GM10266 (cell line): Measurements from ENCODE around the gene ULK4.

Source experiments
- DNase-seq: peaks from one replicate; pipeline ENCODE4 v3.0.0; 2012; ENCODE audit errors: extremely low spot score
- CTCF ChIP-seq: IDR thresholded peaks from 2 replicates; pipeline ENCODE4 v1.5.1; 2012; ENCODE audit warnings: mild to moderate bottlenecking, low read depth; ENCODE audit not compliant: control insufficient read depth, insufficient read depth; ENCODE audit errors: missing control alignments

Gene ULK4

GRCh38 chr3:41244620-41245336 lies 717.1 kb downstream of the ULK4 start:
- no peak for DNase-seq
- TF ChIP-seq CTCF, result no peak

GRCh38 chr3:41243183-41243582 lies 718.7 kb downstream of the ULK4 start:
- no peak for DNase-seq
- no peak for TF ChIP-seq CTCF

- no peak for TF ChIP-seq CTCF
- no peak for DNase-seq
These were observed 719.9 kb downstream of the ULK4 start for GRCh38 chr3:41241800-41242571.

GRCh38 chr3:41241161-41241560 lies 720.7 kb downstream of the ULK4 start:
- DNase-seq, result no peak
- TF ChIP-seq CTCF, result no peak

GRCh38 chr3:41239587-41239986 lies 722.3 kb downstream of the ULK4 start:
- no peak for DNase-seq
- no peak for TF ChIP-seq CTCF

GRCh38 chr3:41237907-41238306 lies 724.0 kb downstream of the ULK4 start:
- no peak for DNase-seq
- no peak for TF ChIP-seq CTCF

- no peak for DNase-seq
- TF ChIP-seq CTCF, result no peak
These were observed 725.7 kb downstream of the ULK4 start for GRCh38 chr3:41236228-41236627.
